ENCODE data around the gene GRB10. TPM values are rescaled to one million over a fixed set of nuclear protein-coding genes. Genes with fewer than 3 reads are reported as not detected.

Gene GRB10
- total and polyA plus RNA-seq, 2 donors (not counting 3 experiments of a cell fraction or from before 2014, with no cell fraction given), result 43.7 to 240 TPM

GRCh38 chr7:50707236-50708006, 75.3 kb downstream of the GRB10 start:
- Histone ChIP-seq H3K27me3 (ENCODE audit: control insufficient read depth in 2 of 2, insufficient read depth in 2 of 2, low read length in 2 of 2) (no peaks in the 10 kb centered on the region), H3K4me1 (ENCODE audit: control insufficient read depth, extremely low read depth, insufficient read depth, low read length) (no peaks in the 10 kb centered on the region), H2AFZ (ENCODE audit: low read depth, low read length) (no peak overlapping the region), H3K9me1 (replicated peaks; ENCODE audit: control insufficient read depth, extremely low read depth, insufficient read depth, low read length) (no peaks in the 10 kb centered on the region), H3K4me2 (ENCODE audit: insufficient read depth, low read length) (no peak overlapping the region), H3K9me3 (replicated peaks; ENCODE audit: control insufficient read depth, insufficient read depth, low read length) (no peaks in the 10 kb centered on the region), H3K27ac (ENCODE audit: insufficient read depth, low read depth, low read length) (no peak overlapping the region), H4K20me1 (replicated peaks; ENCODE audit: control insufficient read depth, extremely low read depth, insufficient read depth, low read length) (peaks cover 6% of the 10 kb centered on the region), H3K36me3 (ENCODE audit: control insufficient read depth in 2 of 2, extremely low read depth in 1 of 2, insufficient read depth in 2 of 2, low read length in 2 of 2) (peaks cover 8 to 21% of the 10 kb centered on the region in 2 experiments), H3K9ac (replicated peaks; ENCODE audit: extremely low read depth, insufficient read depth, low read length) (no peak overlapping the region), H3K79me2 (ENCODE audit: control insufficient read depth, insufficient read depth, low read length) (peaks cover 89% of the 10 kb centered on the region), H3K4me3 (replicated peaks in 1 of 3; ENCODE audit: insufficient read depth in 1 of 3, low read depth in 1 of 3, low read length in 3 of 3) (no peak overlapping the region)
- intact Hi-C loops (cut with micrococcal nuclease), result no loop called here
- no TSS peak for BruUV-seq (replicated peaks)
- ChIA-PET POLR2A (no interaction called here), CTCF (interaction anchor here (0.8 to 1.9 kb wide), 2 partner anchors 16 to 434 kb away, joined by 3 to 6 read pairs; no protein-coding TSS in a partner anchor)
- TF ChIP-seq FOS (IDR thresholded peaks at IDR 0.05; ENCODE audit: borderline replicate concordance, insufficient read depth, low read length), result no peak
- no peak for TF ChIP-seq MYC (IDR thresholded peaks at IDR 0.05; ENCODE audit: low read depth, low read length)
- no peak for TF ChIP-seq CTCF (IDR thresholded peaks at IDR 0.05; ENCODE audit: extremely low read depth in 1 of 2, insufficient read depth in 1 of 2, low read depth in 1 of 2, low read length in 2 of 2)
- no peak for TF ChIP-seq POLR2A (IDR thresholded peaks at IDR 0.05; ENCODE audit: low read depth, low read length)
- no peak for TF ChIP-seq EZH2 (IDR thresholded peaks at IDR 0.05; ENCODE audit: borderline replicate concordance, low read depth, low read length, severe bottlenecking)
- TF ChIP-seq GATA2 (IDR thresholded peaks at IDR 0.05; ENCODE audit: insufficient read depth, insufficient read length, low read depth, low read length), result no peak
- no peak for TF ChIP-seq MAX (IDR thresholded peaks at IDR 0.05; ENCODE audit: insufficient read depth, insufficient read length)
- no peak for TF ChIP-seq JUN (IDR thresholded peaks at IDR 0.05; ENCODE audit: borderline replicate concordance, insufficient read depth, insufficient read length, low read depth)
- no peak for TF ChIP-seq POLR2AphosphoS5 (IDR thresholded peaks at IDR 0.05; ENCODE audit: insufficient read depth, low read depth, low read length)
- FAIRE-seq (no peak), DNase-seq (ENCODE audit: low read depth, low spot score) (peak; percentile 32)
- dilution Hi-C loops (cut with MboI; ENCODE audit: extremely low pct_ligation_motif_present, low sequenced_read_pairs), result no loop called here

Data from endothelial cell of umbilical vein (primary cell).